Fibroblast of lung (primary cell): ENCODE results near the gene TMTC3.

ENCODE experiments used
- CTCF ChIP-seq, 2 donors: IDR thresholded peaks in 1 of 2; conservative IDR thresholded peaks in 1 of 2; 1 replicate in 1 of 2; 2 replicates in 1 of 2; pipeline ENCODE4 v1.5.1; 2011 to 2012; ENCODE audit warnings: low read length in 2 of 2, control low read depth in 1 of 2, inconsistent platforms in 1 of 2, low read depth in 1 of 2, mild to moderate bottlenecking in 1 of 2
- EZH2 ChIP-seq: IDR thresholded peaks from 2 replicates; pipeline ENCODE4 v1.5.1; 2012; ENCODE audit warnings: low read length, control low read depth, mild to moderate bottlenecking; ENCODE audit errors: missing control alignments

GRCh38 chr12:88245905-88246304 lies 103.8 kb downstream of the TMTC3 start:
- no peak for TF ChIP-seq EZH2
- TF ChIP-seq CTCF (conservative IDR thresholded peaks at IDR 0.05 in 1 of 2, IDR thresholded peaks at IDR 0.05 in 1 of 2; ENCODE audit: low read depth in 1 of 2, low read length in 2 of 2), result no peak
